ENCODE results near the gene AP5Z1. TPM values are rescaled to one million over a fixed set of nuclear protein-coding genes. Genes with fewer than 3 reads are reported as not detected.

The AP5Z1 gene, protein sequence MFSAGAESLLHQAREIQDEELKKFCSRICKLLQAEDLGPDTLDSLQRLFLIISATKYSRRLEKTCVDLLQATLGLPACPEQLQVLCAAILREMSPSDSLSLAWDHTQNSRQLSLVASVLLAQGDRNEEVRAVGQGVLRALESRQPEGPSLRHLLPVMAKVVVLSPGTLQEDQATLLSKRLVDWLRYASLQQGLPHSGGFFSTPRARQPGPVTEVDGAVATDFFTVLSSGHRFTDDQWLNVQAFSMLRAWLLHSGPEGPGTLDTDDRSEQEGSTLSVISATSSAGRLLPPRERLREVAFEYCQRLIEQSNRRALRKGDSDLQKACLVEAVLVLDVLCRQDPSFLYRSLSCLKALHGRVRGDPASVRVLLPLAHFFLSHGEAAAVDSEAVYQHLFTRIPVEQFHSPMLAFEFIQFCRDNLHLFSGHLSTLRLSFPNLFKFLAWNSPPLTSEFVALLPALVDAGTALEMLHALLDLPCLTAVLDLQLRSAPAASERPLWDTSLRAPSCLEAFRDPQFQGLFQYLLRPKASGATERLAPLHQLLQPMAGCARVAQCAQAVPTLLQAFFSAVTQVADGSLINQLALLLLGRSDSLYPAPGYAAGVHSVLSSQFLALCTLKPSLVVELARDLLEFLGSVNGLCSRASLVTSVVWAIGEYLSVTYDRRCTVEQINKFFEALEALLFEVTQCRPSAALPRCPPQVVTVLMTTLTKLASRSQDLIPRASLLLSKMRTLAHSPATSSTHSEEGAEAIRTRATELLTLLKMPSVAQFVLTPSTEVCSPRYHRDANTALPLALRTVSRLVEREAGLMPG
- 40.2 and 59.6 TPM in 2 replicates for total RNA-seq

DNA sequence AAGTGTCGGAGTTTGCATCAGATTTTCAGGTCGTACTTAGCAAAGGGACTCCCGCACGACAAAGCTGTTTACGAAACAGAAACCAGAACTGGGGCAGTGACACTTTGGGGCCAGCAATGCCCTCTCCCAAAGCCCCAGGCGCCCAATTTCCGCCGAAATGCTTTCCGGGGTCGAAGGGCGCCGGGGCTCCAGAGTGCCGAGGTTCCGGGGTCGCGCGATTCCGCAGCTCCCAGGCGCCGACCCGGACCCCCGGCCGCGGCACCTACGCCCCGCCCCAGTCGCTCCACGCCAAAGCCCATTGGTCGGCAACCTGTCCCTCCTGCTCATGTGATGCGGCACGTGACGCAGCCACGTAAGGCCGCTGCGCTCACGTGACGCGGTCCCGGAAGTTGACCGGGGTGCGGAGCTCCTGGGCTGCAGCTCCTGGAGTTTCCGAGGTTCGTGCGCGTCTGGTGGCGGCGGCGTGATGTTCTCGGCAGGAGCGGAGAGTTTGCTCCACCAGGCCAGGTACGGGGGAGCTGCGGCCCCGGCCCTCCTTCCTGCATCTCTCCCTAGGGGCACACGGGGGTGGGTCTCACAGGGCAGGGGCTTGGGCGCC lies at the start of gene AP5Z1:
TSS of gene AP5Z1 (plus strand) at position 374 of the 598 bp plus-strand sequence. CDS start at position 467, 93 bp downstream.
- TF ChIP-seq, protein P1, sequence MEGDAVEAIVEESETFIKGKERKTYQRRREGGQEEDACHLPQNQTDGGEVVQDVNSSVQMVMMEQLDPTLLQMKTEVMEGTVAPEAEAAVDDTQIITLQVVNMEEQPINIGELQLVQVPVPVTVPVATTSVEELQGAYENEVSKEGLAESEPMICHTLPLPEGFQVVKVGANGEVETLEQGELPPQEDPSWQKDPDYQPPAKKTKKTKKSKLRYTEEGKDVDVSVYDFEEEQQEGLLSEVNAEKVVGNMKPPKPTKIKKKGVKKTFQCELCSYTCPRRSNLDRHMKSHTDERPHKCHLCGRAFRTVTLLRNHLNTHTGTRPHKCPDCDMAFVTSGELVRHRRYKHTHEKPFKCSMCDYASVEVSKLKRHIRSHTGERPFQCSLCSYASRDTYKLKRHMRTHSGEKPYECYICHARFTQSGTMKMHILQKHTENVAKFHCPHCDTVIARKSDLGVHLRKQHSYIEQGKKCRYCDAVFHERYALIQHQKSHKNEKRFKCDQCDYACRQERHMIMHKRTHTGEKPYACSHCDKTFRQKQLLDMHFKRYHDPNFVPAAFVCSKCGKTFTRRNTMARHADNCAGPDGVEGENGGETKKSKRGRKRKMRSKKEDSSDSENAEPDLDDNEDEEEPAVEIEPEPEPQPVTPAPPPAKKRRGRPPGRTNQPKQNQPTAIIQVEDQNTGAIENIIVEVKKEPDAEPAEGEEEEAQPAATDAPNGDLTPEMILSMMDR (IDR thresholded peaks at IDR 0.05; ENCODE audit: insufficient read depth, low read depth, low read length): no peak

DNA sequence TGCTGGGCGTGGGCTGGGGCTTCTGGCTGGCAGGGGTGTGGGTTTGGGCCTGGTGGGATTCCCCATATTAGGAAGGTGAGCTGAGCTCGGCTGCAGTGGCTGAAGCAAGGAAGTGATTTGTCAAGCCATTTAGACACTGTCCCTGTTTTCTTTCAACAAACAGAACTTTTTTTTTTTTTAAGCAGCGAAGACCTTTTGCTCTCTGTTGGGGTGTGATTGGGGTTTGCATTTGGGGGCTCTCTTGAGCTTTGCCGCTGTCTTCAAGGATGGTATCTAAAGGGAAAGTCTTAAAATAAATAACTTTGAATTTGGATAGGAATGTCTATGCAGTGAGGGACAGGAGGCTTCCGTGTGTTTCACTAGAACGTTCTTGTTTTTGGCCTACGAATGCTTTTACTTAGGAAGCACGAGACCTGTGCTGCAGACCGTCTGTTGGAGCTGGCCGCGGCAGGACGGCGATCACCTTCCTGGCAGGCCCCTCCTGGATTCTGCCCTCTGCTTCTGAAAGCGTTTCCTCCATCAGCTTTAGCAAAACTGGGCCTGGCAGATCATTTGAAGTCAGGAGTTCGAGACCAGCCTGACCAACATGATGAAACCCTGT lies 49.5 kb upstream of the AP5Z1 start:
- TF ChIP-seq, protein P1 (IDR thresholded peaks at IDR 0.05; ENCODE audit: insufficient read depth, low read depth, low read length): no peak
- peak overlapping the region; percentile 60 for H3K4me3 ChIP-seq (ENCODE audit: low read depth, low read length)
- peak; percentile 44 for DNase-seq (ENCODE audit: low read depth)

More for the DNA sequence above, at the start of gene AP5Z1:
- H3K4me3 ChIP-seq (ENCODE audit: low read depth, low read length): peak within 1 kb of the TSS; percentile 97
- peak; percentile 97 for DNase-seq (ENCODE audit: low read depth)

DNA sequence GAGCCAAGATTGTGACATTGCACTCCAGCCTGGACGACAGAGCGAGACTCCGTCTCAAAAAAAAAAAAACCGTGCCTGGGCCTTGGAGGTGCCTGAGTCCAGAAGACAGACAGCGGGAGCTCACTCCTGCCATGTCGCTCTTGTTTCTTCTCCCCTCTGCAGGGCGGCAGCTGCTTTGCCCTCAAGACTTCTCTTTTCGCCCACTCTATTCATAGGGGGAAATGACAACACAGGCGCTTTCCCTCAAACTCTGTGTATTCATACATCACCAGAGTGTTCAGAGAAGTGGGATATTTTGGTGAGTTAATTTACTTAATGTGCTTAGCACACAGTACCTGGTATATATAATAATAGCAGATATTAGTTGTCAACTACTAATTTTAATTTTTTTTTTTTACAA lies 48.9 kb upstream of the AP5Z1 start:
- no peak overlapping the region for H3K4me3 ChIP-seq (ENCODE audit: low read depth, low read length)
- no peak for DNase-seq (ENCODE audit: low read depth)
- TF ChIP-seq, protein P1 (IDR thresholded peaks at IDR 0.05; ENCODE audit: insufficient read depth, low read depth, low read length): no peak

DNA sequence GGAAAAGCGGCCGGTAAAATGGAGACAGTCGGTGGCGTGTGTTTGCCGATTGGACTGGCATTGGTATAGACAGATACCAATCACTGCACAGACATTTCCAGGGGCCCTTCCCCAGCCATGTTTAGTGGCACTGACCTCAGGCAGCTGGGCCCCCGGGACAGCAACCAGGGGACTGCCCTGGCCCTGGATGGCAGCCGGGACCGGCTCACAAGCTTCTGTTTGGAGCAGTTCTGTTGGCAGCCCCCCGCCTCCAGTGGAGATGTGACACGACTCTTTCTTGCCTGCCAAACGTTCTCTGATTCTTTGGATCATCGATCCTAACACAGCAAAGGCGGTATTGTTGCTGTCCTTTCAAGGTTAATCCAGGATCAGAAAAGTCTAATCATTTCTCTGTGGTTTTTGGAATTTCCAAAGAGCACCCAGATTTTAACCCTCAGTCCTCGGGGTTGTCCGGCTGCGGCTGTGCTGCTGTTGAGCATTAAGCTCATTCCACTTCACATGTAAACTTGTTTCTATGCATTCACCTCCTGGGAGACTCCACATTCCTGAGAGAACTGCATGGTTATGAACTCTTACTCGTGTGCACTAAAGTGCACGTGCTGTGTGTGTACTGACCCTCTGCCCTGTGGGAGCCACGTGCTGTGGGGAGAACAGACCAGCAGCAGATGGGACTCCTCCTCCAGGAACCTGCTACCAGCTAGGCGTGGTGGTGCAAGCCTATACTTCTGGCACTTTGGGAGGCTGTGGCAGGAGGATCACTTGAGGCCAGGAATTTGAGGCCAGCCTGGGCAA lies 47.3 kb upstream of the AP5Z1 start:
- H3K4me3 ChIP-seq (ENCODE audit: low read depth, low read length): no peak overlapping the region
- TF ChIP-seq, protein P1 (IDR thresholded peaks at IDR 0.05; ENCODE audit: insufficient read depth, low read depth, low read length): no peak
- DNase-seq (ENCODE audit: low read depth): peak; percentile 14

DNA sequence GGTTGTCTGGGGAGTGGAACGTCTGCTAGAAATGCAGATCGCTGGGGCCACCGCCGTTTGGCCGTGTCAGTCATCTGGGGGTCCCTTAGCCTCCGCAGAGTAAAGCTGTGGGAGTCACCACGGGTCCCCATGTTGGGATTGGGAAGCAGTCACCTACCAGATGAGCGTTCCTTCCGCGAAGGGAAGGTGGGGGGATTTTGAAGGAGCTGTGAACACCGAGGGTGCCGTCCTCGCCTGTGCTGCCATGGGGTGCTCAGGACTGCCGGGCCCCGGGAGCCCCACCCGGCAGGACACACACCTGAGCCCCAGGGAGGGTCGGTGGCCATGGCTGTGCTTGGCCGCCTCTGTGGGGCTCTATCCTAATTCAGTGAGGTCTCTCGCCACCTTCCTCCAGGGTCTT lies 46.2 kb upstream of the AP5Z1 start:
- TF ChIP-seq, protein P1 (IDR thresholded peaks at IDR 0.05; ENCODE audit: insufficient read depth, low read depth, low read length): no peak
- H3K4me3 ChIP-seq (ENCODE audit: low read depth, low read length): no peak overlapping the region
- DNase-seq (ENCODE audit: low read depth): no peak

DNA sequence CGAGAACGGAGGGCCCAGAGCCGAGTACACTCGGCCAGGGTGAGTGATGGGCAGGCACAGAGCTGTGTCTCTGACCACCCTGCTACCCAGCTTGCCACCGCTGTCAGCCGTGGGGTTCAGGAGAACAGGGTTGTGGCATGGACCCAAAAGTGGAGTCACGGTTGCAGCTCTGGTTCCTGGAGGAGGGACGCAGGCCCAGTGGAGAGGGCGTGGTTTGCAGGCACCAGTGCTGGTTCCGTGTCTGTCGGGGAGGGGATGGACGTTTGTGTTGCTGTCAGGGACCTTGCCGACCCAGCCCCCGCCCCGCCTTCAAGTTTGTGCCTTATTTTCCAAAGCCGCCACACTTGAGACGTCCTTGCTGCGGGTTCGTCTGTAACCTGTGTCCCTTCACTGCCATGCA lies 45.1 kb upstream of the AP5Z1 start:
- TF ChIP-seq, protein P1 (IDR thresholded peaks at IDR 0.05; ENCODE audit: insufficient read depth, low read depth, low read length): no peak
- no peak overlapping the region for H3K4me3 ChIP-seq (ENCODE audit: low read depth, low read length)
- no peak for DNase-seq (ENCODE audit: low read depth)
